WTC11 (cell line): ENCODE data around the gene SPPL2B.

Experiments
- CBFB ChIP-seq: sonication (generic); formaldehyde crosslinking; IDR thresholded peaks from 2 replicates; pipeline ENCODE4 v1.8.1; 2022; ENCODE audit warnings: mild to moderate bottlenecking, low read depth, missing genetic modification reagents
- CREB1 ChIP-seq: sonication (generic); formaldehyde crosslinking; IDR thresholded peaks from 2 replicates; pipeline ENCODE4 v1.8.0; 2023; ENCODE audit warnings: mild to moderate bottlenecking, missing genetic modification reagents
- ELF4 ChIP-seq: sonication (generic); formaldehyde crosslinking; IDR thresholded peaks from 2 replicates; pipeline ENCODE4 v1.8.1; 2022; ENCODE audit warnings: low read depth, mild to moderate bottlenecking, moderate library complexity, missing genetic modification reagents
- JUN ChIP-seq: sonication (generic); formaldehyde crosslinking; IDR thresholded peaks from 2 replicates; pipeline ENCODE4 v1.8.0; 2023; ENCODE audit warnings: mild to moderate bottlenecking, missing genetic modification reagents
- MXD4 ChIP-seq: fragments of 250-450 bp; sonication (Bioruptor Pico); IDR thresholded peaks from 2 replicates; pipeline ENCODE4 v1.8.0; 2021; ENCODE audit warnings: mild to moderate bottlenecking, moderate library complexity, borderline replicate concordance
- NR2C2 ChIP-seq: sonication (generic); formaldehyde crosslinking; IDR thresholded peaks from 2 replicates; pipeline ENCODE4 v1.8.0; 2022; ENCODE audit warnings: mild to moderate bottlenecking, missing genetic modification reagents
- PRDM15 ChIP-seq: sonication (generic); formaldehyde crosslinking; IDR thresholded peaks from 2 replicates; pipeline ENCODE4 v1.8.0; 2022; ENCODE audit warnings: missing genetic modification reagents
- SP1 ChIP-seq: sonication (generic); formaldehyde crosslinking; conservative IDR thresholded peaks from 2 replicates; pipeline ENCODE4 v1.8.1; 2022; ENCODE audit warnings: missing genetic modification reagents
- USF1 ChIP-seq: sonication (generic); formaldehyde crosslinking; IDR thresholded peaks from 2 replicates; pipeline ENCODE4 v1.8.0; 2022; ENCODE audit warnings: mild to moderate bottlenecking, missing genetic modification reagents
- ZBTB21 ChIP-seq: sonication (generic); formaldehyde crosslinking; IDR thresholded peaks from 2 replicates; pipeline ENCODE4 v1.8.1; 2023; ENCODE audit warnings: mild to moderate bottlenecking, missing genetic modification reagents, borderline replicate concordance
- ZNF121 ChIP-seq: sonication (generic); formaldehyde crosslinking; IDR thresholded peaks from 2 replicates; pipeline ENCODE4 v1.8.0; 2023; ENCODE audit warnings: missing genetic modification reagents
- TF ChIP-seq, protein P1 (sequence below): fragments of 250-450 bp; sonication (Bioruptor Pico); IDR thresholded peaks from 2 replicates; pipeline ENCODE4 v1.9.0; 2021; ENCODE audit warnings: mild to moderate bottlenecking
- TF ChIP-seq, protein P2 (sequence below): fragments of 200-600 bp; IDR thresholded peaks from 2 replicates; pipeline ENCODE4 v1.8.0; 2022; ENCODE audit warnings: antibody characterized with exemption
- TF ChIP-seq, protein P3 (sequence below): sonication (generic); formaldehyde crosslinking; IDR thresholded peaks from 2 replicates; pipeline ENCODE4 v1.8.1; 2023; ENCODE audit warnings: mild to moderate bottlenecking, missing genetic modification reagents, moderate library complexity

GRCh38 chr19:2290441-2291184 is 37.9 kb upstream of the SPPL2B start:
- TF ChIP-seq MXD4 (CRISPR knock-in tag): no peak
- TF ChIP-seq, protein P1, sequence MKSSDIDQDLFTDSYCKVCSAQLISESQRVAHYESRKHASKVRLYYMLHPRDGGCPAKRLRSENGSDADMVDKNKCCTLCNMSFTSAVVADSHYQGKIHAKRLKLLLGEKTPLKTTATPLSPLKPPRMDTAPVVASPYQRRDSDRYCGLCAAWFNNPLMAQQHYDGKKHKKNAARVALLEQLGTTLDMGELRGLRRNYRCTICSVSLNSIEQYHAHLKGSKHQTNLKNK (CRISPR knock-in tag): no peak
- TF ChIP-seq NR2C2 (CRISPR knock-in tag): no peak
- TF ChIP-seq, protein P2, sequence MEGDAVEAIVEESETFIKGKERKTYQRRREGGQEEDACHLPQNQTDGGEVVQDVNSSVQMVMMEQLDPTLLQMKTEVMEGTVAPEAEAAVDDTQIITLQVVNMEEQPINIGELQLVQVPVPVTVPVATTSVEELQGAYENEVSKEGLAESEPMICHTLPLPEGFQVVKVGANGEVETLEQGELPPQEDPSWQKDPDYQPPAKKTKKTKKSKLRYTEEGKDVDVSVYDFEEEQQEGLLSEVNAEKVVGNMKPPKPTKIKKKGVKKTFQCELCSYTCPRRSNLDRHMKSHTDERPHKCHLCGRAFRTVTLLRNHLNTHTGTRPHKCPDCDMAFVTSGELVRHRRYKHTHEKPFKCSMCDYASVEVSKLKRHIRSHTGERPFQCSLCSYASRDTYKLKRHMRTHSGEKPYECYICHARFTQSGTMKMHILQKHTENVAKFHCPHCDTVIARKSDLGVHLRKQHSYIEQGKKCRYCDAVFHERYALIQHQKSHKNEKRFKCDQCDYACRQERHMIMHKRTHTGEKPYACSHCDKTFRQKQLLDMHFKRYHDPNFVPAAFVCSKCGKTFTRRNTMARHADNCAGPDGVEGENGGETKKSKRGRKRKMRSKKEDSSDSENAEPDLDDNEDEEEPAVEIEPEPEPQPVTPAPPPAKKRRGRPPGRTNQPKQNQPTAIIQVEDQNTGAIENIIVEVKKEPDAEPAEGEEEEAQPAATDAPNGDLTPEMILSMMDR: no peak
- TF ChIP-seq PRDM15 (CRISPR knock-in tag): no peak
- no peak for TF ChIP-seq ZNF121 (CRISPR knock-in tag)
- no peak for TF ChIP-seq JUN (CRISPR knock-in tag)
- no peak for TF ChIP-seq USF1 (CRISPR knock-in tag)
- no peak for TF ChIP-seq CREB1 (CRISPR knock-in tag)
- TF ChIP-seq ZBTB21 (CRISPR knock-in tag): no peak
- TF ChIP-seq SP1 (CRISPR knock-in tag): no peak; the same call in 1 of the 2 replicates
- TF ChIP-seq, protein P3, sequence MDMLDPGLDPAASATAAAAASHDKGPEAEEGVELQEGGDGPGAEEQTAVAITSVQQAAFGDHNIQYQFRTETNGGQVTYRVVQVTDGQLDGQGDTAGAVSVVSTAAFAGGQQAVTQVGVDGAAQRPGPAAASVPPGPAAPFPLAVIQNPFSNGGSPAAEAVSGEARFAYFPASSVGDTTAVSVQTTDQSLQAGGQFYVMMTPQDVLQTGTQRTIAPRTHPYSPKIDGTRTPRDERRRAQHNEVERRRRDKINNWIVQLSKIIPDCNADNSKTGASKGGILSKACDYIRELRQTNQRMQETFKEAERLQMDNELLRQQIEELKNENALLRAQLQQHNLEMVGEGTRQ (CRISPR knock-in tag): no peak
- TF ChIP-seq CBFB (CRISPR knock-in tag): no peak
- TF ChIP-seq ELF4 (CRISPR knock-in tag): no peak
